Transverse colon (tissue), 4 donors: ENCODE data around the gene ADCY5. TPM values are rescaled to one million over a fixed set of nuclear protein-coding genes. Genes with fewer than 3 reads are reported as not detected.

Source experiments
- DNase-seq: peaks from one replicate; pipeline ENCODE4 v3.0.0-alpha.2; 2019
- H3K27ac ChIP-seq, 4 donors: fragments of 200-600 bp; sonication (generic); 2 replicates each; pipeline ENCODE4 v1.5.1; 2016 to 2018; ENCODE audit warnings: inconsistent platforms in 4 of 4
- H3K27me3 ChIP-seq: fragments of 200-600 bp; sonication (generic); 2 replicates; pipeline ENCODE4 v1.5.1; 2017; ENCODE audit warnings: inconsistent platforms
- H3K36me3 ChIP-seq, 4 donors: fragments of 200-600 bp; sonication (generic); 2 replicates each; pipeline ENCODE4 v1.5.1; 2017 to 2019; ENCODE audit warnings: inconsistent platforms in 4 of 4
- H3K4me1 ChIP-seq, 4 donors: fragments of 200-600 bp; sonication (generic); 2 replicates each; pipeline ENCODE4 v1.5.1; 2017 to 2020; ENCODE audit warnings: inconsistent platforms in 4 of 4
- H3K4me3 ChIP-seq, 4 donors: fragments of 200-600 bp; sonication (generic); 1 replicate in 1 of 4; 2 replicates in 3 of 4; pipeline versions ENCODE4 v1.5.1 to v1.6.1; 2017 to 2019; ENCODE audit warnings: inconsistent platforms in 4 of 4
- H3K9me3 ChIP-seq, 2 donors: fragments of 200-600 bp; sonication (generic); 2 replicates each; pipeline ENCODE4 v1.5.1; 2017 to 2019; ENCODE audit warnings: inconsistent platforms in 2 of 2
- CTCF ChIP-seq, 5 experiments: fragments of 200-600 bp in 3 of 5; fragments of 450-650 bp in 2 of 5; sonication (generic) in 3 of 5; IDR thresholded peaks; 1 replicate in 2 of 5; 2 replicates in 3 of 5; pipeline ENCODE4 v1.5.1; 2016 to 2017; ENCODE audit warnings: antibody characterized with exemption in 5 of 5, inconsistent platforms in 3 of 5, mild to moderate bottlenecking in 2 of 5, moderate library complexity in 1 of 5
- EP300 ChIP-seq: sonication (generic); formaldehyde crosslinking; IDR thresholded peaks from one replicate; pipeline ENCODE4 v1.6.1; 2017; ENCODE audit warnings: antibody characterized with exemption, low read depth
- POLR2A ChIP-seq: fragments of 450-650 bp; IDR thresholded peaks from one replicate; pipeline ENCODE4 v1.6.1; 2016; ENCODE audit warnings: antibody characterized with exemption, mild to moderate bottlenecking, moderate library complexity
- POLR2AphosphoS5 ChIP-seq, 3 donors: sonication (generic); formaldehyde crosslinking; IDR thresholded peaks; one replicate each; pipeline ENCODE4 v1.6.1; 2016; ENCODE audit warnings: antibody characterized with exemption in 3 of 3
- WGBS, 2 donors: methylation state at CpG; one replicate each; pipeline ENCODE4 v1.1.5; 2018; ENCODE audit warnings: low coverage in 1 of 2; 5-methylcytosine and 5-hydroxymethylcytosine counted together
- in situ Hi-C, 4 donors: fragments of 200-750 bp; cut with MboI; loops; one replicate each; pipeline versions ENCODE4 v1.15.0 to v1.15.1; 2017; ENCODE audit warnings: low sequenced_read_pairs in 3 of 4, low pct_ligation_motif_present in 1 of 4, low pct_unique_long_range_greater_than_20kb in 1 of 4
- intact Hi-C: fragments of 100-400 bp; cut with DNase I; formaldehyde crosslinking; loops from one replicate; pipeline ENCODE4 v1.15.1; 2023; ENCODE audit warnings: low total_unique reads
- total RNA-seq, 4 donors: library from RNA; depleted of rRNA; stranded (reverse); fragments of >200 nt; gene quantifications; one replicate each; pipeline ENCODE4 v1.1.0, GENCODE V29; 2016

The ADCY5 gene
- total RNA-seq, 4 donors from 2014 or later = 13.9 to 42.0 (median 28.6) TPM

DNA sequence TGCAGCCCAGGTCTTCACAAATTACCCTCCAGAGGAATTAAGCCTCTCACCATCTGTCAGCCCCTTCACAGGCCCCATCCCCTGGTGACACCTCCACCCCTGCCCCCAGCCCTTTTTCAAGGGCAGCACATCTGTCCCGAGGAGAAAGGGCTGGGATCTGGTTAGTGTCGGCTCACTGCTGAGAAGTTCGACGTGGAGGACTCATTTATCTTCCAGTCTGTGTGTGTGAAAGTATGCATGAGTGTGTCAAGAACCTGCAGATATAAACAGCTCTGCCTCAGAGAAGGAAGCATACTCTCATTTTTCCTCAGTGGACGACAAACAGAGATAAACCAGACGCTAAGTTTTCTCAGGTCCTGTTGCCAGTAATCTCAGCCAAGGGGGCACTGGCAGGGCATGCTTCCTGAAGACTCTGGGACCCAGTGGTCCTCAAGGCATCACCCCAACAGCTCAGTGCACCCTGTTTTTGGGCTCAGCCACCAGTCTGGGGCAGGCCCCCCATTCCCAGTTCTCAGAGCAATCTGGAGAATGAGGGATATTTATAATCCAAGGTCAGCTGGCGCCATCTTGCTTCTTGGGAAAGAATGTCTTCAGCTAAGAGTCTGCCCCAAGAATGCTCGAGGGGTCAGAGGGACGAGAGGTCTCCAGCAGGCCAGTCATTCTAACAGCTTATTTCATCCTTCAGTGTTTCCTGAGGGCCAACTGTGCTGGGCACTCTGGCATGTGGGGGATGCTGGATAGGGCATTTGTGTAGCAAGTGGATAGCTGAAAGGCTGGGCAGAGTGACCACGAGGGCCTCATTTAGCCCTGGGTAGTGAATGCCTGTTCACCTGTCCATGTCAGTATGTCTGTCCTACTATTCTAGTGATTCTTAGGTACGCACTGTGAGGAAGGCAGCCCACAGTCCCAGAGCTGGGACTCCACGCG lies 73.6 kb downstream of the ADCY5 start:
- Histone ChIP-seq H3K36me3 (no peaks in the 10 kb centered on the region), H3K9me3 (no peaks in the 10 kb centered on the region), H3K4me1 (peaks cover 5 to 42% (median 16%) of the 10 kb centered on the region in 4 donors), H3K4me3 (no peak overlapping the region), H3K27me3 (no peaks in the 10 kb centered on the region), H3K27ac (peak overlapping the region; percentile 37 to 81 (median 63))
- TF ChIP-seq POLR2AphosphoS5 (IDR thresholded peaks at IDR 0.05) (peak; percentile 82 to 93 (median 88)), POLR2A (no peak)
- DNase-seq = no peak
- WGBS, 2 donors = 79 to 80% methylated on average over 8 to 13 of the region's 13 CpGs
- in situ Hi-C loops = no loop called here
- intact Hi-C loops = loop anchor here (10.0 kb wide), 1 partner anchor 70 kb away; the partner anchor contains the start of gene ADCY5

- Histone ChIP-seq H3K4me1 (peaks cover 5 to 42% (median 16%) of the 10 kb centered on the region in 4 donors), H3K27ac (peak overlapping the region; percentile 37 to 81 (median 63)), H3K27me3 (no peaks in the 10 kb centered on the region), H3K4me3 (no peak overlapping the region), H3K9me3 (no peaks in the 10 kb centered on the region), H3K36me3 (no peaks in the 10 kb centered on the region)
- intact Hi-C loops (loop anchor here (10.0 kb wide), 1 partner anchor 71 kb away; the partner anchor contains the start of gene ADCY5), in situ Hi-C loops (no loop called here)
- 75 to 84% methylated on average over 2 of the region's 2 CpGs for WGBS, 2 donors
- no peak for TF ChIP-seq POLR2A
- no peak for TF ChIP-seq POLR2AphosphoS5 (IDR thresholded peaks at IDR 0.05)
- TF ChIP-seq EP300 = no peak
- TF ChIP-seq CTCF (IDR thresholded peaks at IDR 0.05) = no peak
- DNase-seq = no peak
Observed at GRCh38 chr3:123374016-123374415, 74.9 kb downstream of the ADCY5 start.

DNA sequence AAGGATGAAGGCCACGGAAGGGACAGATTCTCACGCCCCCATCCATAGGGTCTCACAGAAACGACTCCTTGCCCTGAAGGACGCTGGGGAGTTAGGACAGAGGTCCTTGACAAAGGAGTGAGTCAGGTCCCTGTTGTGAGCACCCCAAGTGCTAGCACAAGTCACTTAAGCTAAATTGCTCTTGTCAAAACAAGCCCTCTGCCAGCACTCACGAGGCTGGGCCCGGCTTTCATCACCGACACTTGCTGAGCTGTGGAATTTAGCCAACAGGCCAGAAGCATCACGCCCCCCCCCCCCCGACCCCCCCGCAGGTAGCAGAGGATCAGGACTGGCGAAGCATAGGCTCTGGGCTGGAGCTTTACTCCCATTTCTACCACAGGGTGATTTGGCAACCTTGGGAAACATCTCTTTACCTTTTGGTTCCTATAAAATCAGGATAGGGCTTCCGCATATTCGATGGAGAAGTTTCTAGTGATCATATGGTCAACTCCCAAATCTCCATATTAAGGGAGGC lies 75.4 kb downstream of the ADCY5 start:
- Histone ChIP-seq H3K4me1 (peaks cover 5 to 42% (median 16%) of the 10 kb centered on the region in 4 donors), H3K36me3 (no peaks in the 10 kb centered on the region), H3K4me3 (no peak overlapping the region), H3K9me3 (no peaks in the 10 kb centered on the region), H3K27ac (peak overlapping the region; percentile 37 to 81 (median 63)), H3K27me3 (no peaks in the 10 kb centered on the region)
- intact Hi-C loops (loop anchor here (10.0 kb wide), 1 partner anchor 71 kb away; the partner anchor contains the start of gene ADCY5), in situ Hi-C loops (no loop called here)
- TF ChIP-seq CTCF (IDR thresholded peaks at IDR 0.05) = no peak
- peak; percentile 5 to 88 (median 73) for TF ChIP-seq POLR2AphosphoS5 (IDR thresholded peaks at IDR 0.05)
- DNase-seq = no peak
- whole genome bisulfite sequencing, 2 donors = 65% methylated on average over 13 of the region's 13 CpGs; no CpG with 5 or more reads in 1 of the 2 donors

GRCh38 chr3:123372686-123373473 lies 76.0 kb downstream of the ADCY5 start:
- DNase-seq = no peak
- TF ChIP-seq POLR2A (no peak), POLR2AphosphoS5 (IDR thresholded peaks at IDR 0.05) (no peak), EP300 (no peak), CTCF (IDR thresholded peaks at IDR 0.05) (no peak)
- Histone ChIP-seq H3K27ac (peak overlapping the region; percentile 37 to 81 (median 63)), H3K4me1 (peaks cover 5 to 42% (median 16%) of the 10 kb centered on the region in 4 donors), H3K9me3 (no peaks in the 10 kb centered on the region), H3K4me3 (no peak overlapping the region), H3K27me3 (no peaks in the 10 kb centered on the region), H3K36me3 (no peaks in the 10 kb centered on the region)
- 61% methylated on average over 7 of the region's 7 CpGs; no CpG with 5 or more reads in 1 of the 2 donors for WGBS, 2 donors
- in situ Hi-C loops = no loop called here
- intact Hi-C loops = loop anchor here (10.0 kb wide), 1 partner anchor 72 kb away; the partner anchor contains the start of gene ADCY5
